Stimulated activated naive CD8-positive, alpha-beta T cell treated with anti-CD3 and anti-CD28 coated beads, Interleukin-15, Interleukin-2, amounts not matched to agents 100 U/mL and 50 U/mL, for 24 hours (primary cell): ENCODE data around the gene NLRP8.
"Not testable (repeated sequence)": the region's sequence is repeated elsewhere in the genome, so short reads cannot be mapped to it uniquely, and the experiment has no call there.

ENCODE experiments used
- ATAC-seq: fragments of 150-1000 bp; cut with Tn5 transposase; one replicate; pipeline ENCODE4 v1.10.0; 2021
- DNase-seq: peaks from one replicate; pipeline ENCODE4 v3.0.0; 2021

Gene NLRP8

DNA sequence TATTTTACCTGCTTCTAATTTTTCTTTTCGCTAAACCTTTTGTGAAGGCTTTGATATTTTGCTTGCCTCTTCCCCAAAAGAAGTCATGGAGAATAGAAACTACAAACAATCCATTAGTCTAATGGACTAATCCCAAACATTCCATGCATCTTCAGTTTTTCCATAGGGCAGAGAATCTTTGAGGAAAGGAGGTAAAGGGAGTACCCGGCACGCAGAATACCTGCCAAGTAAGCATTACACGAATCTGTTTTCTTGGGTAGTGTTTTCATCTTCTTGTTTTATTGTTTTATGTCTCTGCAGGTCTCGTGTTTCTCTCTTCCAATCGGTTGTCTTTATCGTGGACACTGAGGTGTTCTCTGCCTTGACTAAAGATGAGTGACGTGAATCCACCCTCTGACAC, at the start of gene NLRP8:
Gene NLRP8, plus strand, starts transcription at position 301 of the 400 bp plus-strand sequence.
- no peak for ATAC-seq
- no peak for DNase-seq

DNA sequence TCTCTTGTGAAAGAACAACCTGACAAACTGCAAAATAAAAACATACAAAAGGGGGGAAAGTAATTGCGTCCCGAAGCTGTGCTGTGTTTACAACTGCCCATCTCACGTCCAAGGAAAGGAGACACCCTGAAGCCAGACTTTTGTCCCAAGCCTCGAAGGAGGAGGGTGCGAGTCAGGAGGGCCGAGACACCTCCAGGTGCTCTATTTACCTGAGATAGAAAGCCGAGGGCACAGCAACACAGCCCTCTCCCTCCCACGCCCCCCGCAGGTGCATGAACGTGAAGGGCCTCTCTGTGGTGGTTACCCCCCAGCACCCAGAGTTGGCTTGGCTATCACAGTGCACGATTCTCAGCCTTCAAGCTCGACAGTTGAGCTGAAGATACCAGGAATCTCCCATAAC, 48.7 kb upstream of the NLRP8 start:
- DNase-seq (no peak), ATAC-seq (no peak)

DNA sequence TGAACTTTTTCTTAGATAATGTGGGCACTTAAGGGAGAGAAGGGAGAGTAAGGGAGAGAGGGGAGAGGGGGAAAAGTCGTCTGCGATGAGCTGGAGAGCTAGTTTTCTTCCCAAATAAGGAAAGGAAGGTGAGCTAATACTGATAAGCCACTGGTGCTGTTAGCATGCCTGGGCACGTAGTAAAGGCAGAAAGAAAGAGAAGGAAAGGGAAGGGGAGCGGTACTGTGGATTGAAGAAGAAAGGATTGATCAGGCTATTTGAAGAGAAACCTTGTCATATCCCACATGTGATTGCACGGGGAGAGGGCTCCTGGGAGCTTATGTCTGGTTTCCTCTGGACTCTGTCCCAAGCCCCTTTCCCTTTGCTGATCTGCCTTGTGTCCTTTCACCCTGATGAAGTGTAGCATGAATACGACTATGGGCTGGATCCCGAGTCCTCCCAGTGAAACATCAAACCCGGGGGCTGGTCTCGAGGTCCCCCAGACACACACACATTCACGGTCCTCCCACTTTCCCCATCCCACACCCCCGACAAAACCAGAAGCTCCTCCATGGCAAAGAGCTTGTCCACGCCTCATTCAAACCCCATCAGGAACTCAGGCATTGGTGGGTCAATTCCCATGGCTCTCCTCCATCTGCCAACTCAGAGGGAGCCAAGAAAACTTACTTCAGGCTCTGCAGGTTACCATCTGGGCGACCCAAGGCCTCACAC, 46.1 kb upstream of the NLRP8 start:
- ATAC-seq (no peak), DNase-seq (no peak)

DNA sequence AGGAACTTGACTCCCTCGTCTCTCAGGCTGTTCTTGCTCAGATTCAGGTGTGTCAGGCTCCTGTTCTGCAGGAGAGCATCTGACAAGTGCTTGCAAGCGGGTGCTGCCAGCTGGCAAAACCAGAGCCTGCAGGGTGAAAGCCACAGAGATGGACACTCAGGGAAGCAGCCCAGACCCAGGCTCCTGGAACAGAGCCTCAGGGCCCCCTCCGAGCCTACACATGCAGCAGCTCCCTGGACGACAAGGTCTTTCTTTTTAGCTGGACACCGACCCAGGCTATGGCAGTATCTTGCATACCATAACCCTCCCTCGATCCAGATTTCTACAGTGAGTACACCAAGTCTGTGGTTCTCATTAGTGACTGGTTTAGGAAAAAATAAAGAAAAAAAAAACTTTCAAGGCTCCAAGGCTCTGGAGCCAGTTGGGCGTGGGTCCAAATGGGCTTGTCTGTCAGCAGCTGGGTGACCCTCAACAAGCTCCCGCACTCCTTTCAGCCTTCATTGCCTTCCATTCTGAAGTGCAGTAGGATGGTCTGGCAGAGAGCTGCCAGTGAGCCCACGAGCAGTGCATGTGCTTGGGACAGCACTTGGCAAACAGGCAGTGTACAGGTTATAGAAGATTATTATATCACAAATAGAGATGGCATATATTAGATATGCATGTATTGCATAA, 45.4 kb upstream of the NLRP8 start:
- ATAC-seq (no peak), DNase-seq (no peak)

DNA sequence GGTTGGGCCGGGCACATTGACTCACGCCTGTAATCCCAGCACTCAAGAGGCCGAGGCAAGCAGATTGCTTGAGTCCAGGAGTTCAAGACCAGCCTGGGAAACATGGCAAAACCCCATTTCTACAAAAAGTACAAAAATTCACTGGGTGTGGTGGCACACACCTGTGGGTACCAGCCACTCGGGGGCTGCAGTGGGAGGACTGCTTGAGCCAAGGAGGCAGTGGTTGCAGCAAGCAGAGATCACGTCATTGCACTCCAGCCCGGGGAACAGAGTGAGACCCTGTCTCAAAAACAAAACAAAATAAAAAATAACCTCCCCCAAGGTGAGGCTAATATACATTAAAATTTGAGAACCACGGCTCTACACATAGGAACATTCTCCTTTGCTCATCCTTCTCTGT, 40.3 kb upstream of the NLRP8 start:
- DNase-seq (no peak), ATAC-seq (no peak)

DNA sequence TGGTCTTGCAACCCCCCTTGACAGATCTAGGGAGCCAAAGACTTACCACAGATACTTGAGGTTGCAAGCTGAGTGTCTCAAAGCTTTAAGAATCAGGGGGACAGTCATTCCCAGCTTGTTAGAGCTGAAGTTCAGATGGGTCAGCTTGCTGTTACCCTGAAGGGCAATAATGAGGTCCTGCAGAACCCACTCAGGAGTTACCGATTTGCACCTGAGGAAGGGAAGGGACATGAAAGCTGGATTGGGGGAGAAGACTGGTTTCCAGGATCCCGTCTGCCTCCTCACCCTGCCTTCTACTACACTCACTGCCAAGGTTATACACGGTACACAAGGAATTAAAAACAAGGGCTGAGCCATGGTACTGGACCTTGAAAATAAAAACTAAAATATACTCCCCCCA, 39.9 kb upstream of the NLRP8 start:
- DNase-seq = no peak
- no peak for ATAC-seq

DNA sequence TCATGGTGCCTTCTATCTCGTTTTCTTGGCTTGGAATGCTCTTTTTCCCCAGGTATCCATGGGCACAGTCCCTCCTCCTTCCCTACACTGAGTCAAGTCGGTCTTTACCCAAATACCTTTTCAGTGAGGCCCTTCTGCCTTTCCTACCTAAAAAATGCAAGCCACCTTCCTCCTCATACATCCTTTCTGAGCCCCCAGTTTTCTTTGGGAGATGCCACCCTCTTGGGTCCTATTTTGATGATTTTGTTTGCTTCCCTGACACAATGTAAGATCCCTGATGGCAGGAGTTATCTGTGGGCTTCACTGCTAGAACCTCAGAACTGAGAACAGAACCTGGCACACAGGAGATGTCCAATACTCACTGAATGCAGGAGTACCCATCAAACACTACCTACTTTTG, 37.8 kb upstream of the NLRP8 start:
- no peak for DNase-seq

DNA sequence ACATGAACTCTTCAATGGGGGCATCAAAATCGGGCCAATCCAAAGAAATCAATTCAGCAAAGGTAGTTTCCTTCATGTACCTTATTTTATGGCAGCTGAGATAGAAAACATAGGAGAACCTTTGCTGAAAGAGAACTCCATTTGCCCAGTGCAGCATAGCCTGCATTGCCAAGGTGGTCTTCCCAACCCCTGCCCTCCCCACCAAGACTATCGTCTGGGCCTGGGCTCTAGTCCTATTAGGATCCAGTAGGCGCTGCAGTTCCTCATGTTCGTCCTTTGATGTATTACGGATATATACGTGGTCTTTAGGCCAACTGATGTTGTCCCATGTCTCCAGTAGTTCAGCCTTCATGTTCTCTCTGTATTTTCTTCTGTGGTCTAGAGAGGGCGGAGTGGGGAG, 34.7 kb upstream of the NLRP8 start:
- DNase-seq (no peak), ATAC-seq (no peak)

More for the DNA sequence above, 37.8 kb upstream of the NLRP8 start:
- no peak for ATAC-seq

DNA sequence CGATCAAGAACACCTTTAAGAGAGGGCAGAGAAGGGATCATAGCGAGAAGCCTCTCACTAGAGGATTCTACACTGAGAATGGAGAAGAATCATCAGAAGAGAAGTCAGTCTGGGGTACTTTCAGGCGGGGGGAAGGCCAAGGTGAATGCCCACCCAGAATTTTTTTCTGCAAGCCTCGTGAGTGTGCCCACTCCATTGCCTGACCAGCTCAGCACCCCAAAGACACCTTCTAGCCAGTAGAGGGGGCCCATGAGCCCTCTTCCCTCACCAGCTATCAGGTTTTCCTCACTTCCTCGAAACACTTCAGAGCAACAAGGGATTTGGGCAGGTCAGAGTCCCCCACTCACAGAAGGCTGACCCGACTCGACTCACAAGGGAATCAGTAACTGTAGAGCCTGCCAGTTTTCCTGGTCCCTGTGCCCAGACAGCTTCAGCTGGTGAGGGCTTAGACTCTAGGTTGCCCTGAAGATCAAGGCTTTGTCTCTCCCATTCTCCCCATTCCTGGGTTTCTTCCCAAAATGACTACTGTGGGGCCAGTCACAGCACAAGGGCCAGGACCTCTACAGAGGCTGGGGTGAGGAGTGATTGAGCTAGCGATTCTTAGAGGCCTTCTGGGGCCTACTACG, 33.9 kb upstream of the NLRP8 start:
- no peak for ATAC-seq
- no peak for DNase-seq

DNA sequence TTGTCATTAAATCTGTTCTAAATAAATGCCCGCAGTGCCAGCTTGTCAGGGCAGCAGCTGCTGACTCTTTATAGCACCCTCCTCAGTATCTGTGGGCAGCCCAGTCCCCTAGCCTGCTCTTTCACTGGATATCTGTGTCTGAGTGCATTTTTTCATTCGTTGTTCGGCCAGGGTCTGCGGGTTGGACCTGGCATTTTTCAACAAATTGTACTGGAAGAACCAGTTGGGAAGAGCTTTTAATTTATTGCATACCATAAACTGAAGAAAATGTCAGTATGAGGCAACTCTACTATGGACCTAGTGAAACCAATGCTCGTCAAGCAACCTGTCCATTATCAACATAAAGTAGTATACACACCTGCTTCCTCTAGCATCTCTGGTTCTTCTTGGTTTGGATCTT, 24.1 kb upstream of the NLRP8 start:
- ATAC-seq = no peak

DNA sequence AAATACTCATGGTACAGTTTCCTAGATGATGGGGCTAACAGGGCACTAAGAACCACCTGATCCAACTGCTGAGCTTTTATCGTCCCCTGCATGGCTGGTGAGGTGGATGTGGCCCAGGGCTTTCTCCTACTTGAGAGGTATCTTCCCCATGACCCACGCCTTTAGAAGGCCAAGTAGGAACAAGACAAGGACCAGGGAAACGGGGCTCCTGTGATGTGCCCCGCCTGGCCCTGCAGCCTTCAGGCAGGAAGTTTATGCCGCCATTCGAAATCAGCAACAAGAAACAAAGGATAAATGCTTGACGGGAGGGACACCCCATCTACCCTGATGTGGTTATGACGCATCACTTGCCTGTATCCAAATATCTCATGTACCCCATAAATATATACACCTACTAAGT, 19.6 kb upstream of the NLRP8 start:
- no peak for DNase-seq
- ATAC-seq = no peak

More for the DNA sequence above, 24.1 kb upstream of the NLRP8 start:
- no peak for DNase-seq

DNA sequence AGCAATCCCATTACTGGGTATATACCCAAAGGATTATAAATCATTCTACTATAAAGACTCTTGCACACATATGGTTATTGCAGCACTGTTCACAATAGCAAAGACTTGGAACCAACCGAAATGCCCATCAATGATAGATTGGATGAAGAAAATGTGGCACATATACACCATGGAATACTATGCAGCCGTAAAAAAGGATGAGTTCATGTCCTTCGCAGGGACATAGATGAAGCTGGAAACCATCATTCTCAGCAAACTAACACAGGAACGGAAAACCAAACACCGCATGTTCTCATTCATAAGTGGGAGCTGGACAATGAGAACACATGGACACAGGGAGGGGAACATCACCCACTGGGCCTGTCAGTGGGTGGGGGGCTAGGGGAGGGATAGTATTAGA, 18.4 kb upstream of the NLRP8 start:
- not testable (repeated sequence) for DNase-seq, ATAC-seq

DNA sequence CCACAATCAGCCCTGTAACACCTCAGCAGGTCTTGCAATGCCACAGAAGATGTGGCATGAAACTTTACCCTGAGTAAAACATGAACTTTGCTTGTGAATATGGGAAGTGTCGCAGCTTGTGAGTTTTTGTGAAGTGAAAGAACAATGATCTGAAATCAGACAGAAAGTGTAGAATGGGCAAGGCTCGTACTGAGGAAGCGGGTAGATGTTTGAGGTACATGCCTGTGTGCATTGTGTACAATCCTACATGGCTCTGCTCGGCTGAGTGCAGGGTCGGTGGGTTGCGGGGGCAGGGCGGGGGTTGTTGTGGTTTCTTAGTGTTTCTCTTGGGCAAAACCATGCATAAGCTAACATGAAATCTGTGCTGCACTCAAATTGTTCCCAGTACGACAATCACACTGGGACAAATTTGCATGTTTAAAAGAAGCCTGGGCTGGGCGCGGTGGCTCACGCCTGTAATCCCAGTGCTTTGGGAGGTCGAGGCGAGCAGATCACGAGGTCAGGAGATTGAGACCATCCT, 16.6 kb upstream of the NLRP8 start:
- ATAC-seq (no peak), DNase-seq (no peak)

DNA sequence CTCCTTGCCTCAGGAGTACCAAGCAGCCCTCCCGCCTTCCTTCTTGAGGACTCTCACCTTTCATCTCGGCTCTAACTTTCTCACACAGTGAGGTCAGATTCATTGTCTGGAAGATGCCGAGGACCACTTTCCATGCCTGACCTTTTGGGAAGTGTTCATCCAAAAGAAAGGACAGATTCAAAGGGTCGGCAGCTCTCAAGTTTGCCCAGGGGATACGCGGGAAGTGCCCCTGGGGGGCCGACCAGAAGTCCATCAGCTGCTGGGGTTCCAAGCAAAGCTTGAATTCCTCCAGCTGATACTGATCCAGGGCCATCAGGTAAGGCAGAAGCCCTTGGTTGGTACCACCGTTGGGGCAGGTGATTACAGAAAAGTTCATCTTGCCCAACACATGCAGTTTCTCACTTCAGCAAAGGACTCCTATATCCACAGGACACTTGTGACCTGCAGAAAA, 15.7 kb upstream of the NLRP8 start, which contains the start of gene NLRP13:
Gene NLRP13, minus strand, starts transcription at position 401 of the 451 bp plus-strand sequence. Its CDS starts 25 bp downstream, at position 376.
- ATAC-seq (no peak), DNase-seq (no peak)

DNA sequence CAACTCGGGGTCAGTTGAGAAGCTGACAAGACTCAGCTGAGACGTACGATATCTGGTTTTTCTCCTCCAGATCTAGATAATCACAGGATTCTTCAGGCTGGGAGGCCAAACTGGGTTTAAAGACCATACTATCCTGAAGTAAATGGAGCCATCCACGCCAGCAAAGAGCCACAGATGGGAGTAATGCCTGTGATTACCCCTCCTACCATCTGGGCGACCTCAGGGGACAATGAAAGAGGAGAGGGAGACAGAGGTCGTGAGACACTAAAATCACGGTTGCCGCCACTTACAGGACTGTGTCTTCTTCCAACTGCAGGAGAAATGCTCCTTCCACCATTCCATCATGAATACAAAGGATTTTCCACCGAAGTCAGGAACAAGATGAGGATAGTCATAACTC, 12.4 kb upstream of the NLRP8 start:
- no peak for ATAC-seq
- no peak for DNase-seq

DNA sequence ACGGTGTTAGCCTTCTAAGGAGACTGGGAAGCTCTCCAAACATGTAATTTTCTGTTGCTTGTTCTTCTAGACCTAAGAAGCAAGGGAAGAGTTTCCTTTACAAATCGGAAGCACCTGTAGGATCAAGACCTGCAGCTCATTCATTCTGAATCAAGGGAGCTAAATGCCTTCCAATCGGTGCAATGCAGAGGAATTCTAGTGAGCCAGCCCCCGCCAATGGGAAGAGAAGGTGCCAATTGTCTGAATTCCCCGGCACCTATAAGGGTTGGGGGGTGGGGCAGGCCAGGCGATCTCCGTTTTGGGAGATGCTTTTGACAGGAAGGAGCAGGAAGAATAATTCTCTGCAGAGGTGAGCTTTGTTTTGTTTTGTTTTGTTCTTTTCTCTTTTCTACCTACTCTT, 8.4 kb upstream of the NLRP8 start:
- ATAC-seq = no peak
- DNase-seq = no peak

DNA sequence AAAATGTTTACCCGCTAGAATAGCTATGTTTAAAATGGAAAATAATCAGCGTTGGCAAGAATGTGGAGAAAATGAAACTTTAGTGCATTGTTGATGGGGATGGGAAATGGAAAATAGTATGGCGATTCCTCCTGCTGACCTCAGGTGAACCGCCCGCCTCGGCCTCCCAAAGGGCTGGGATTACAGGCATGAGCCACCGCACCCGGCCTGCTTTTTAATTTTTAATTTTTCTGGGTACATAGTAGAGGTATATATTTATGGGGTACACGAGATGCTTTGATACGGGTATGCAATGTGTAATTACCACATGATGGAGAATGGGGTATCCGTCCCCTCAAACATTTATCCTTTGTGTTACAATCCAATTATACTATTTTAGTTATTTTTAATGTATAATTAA, 7.3 kb upstream of the NLRP8 start:
- ATAC-seq (no peak), DNase-seq (no peak)

DNA sequence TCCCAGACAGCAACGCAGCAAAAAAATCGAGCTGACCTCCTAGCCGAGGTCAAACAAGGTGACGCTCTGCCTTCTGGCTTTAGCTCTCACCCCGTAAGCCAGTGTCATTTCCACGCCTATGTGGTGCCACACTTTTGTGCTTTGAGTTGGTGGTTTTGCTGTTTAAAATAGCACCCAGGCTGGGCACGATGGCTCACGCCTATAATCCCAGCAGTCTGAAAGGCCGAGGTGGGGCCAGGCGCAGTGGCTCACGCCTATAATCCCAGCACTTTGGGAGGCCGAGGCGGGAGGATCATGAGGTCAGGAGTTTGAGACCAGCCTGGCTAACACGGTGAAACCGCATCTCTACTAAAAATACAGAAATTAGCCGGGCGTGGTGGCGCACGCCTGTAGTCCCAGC, 2.9 kb downstream of the NLRP8 start:
- not testable (repeated sequence) for DNase-seq, ATAC-seq

DNA sequence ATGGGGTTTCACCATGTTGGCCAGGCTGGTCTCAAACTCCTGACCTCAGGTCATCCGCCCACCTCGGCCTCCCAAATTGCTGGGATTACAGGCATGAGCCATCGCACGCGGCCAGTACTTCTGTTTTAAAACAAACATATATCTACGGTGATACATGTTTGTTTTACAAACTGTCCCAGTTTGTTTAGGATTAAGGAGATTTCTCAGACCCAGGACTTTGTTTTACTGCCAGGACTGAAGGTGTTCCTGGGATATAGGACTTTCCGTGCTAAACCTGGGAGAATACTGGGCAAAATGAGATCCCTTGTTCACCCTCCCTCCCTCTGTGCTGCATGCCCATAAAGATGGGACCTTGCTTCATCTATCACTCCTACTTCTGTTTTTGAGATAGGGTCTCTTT, 8.8 kb downstream of the NLRP8 start:
- ATAC-seq = no peak
- no peak for DNase-seq

DNA sequence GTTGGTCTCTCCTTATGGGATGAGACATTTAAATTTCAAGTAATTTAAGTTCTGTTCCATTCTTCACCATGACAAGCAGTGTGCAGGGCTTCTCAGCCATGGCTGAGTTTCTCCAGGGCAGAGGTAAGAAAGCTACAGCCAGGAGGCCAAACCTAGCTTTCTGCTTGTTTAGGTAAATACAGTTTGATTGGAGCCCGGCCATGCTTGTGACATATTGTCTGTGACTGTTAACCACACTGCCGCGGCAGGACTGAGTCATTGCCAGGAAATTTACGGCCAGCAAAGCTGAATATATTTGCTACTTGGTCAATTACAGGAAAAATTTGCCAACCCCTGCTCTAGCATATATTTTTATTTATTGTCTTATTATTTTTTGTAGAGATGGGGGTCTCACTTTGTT, 10.7 kb downstream of the NLRP8 start:
- ATAC-seq (no peak), DNase-seq (no peak)

DNA sequence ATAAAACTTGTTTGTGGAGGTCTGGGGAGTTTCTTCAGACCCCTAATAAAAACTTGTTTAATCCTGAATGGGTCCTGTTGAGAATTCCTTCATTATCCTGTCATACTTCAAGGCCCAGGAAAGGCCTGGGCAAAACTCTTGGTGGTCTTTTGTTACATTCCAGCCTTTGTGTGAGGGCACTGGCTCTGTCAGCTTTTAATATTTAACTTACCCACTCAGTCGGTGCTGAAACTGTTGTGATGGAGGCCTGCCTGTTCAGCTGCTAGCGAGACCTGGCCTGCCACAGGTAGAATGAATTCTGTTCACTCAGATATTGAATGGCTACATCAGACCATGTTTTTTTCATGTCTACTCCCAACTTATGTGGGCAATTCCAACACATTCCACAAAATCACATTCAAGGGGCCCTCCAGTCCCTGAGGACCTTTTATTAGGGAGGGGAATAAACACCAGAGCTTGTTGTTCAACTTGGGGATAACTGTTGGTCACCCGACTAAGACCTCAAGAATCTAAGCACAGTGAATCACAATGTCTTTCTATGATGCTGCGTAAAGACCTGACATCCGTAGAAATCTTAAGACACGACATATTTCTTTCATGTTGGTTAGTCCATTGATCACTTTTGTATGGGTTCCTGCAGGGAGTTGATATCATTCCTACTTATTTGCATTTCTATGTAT, 12.5 kb downstream of the NLRP8 start:
- ATAC-seq (no peak), DNase-seq (no peak)

DNA sequence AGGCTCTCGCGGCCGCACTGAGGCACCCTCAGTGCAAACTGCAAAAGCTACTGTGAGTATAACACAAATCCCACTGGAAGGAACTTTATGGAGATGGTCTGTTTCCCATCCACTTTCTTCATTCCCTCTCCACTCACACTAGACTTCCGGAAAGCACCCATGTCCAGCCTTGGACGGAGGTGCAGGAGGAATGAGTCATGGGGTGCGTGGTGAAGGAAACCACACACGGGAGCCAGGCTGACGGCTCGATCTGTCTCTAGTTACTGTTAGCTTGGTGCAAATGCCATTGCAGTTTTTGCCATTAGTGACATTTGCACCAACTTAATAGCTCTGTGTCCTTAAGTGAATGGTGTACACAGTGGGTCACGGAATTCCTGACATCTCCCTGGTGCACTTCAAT, 14.6 kb downstream of the NLRP8 start:
- DNase-seq (no peak), ATAC-seq (no peak)

DNA sequence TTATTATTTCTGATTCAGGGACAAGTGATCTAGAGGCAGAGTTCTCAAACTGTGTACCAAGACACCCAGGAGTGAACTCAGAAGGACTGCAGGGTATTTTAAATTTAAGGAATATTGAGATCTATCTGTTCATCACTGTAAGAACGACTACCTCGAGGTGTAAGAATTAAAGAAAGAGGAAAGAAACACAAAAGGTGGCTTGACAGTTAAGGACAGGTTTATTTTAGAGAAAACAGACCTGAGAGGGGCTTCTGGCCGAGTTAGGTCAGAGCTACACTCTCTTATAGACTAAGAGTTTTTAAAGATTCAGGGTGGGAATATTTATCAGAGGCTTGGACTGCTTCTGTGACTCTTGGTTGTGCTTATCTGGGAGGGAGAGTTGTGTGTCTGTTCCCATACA, 26.4 kb downstream of the NLRP8 start:
- no peak for DNase-seq
- ATAC-seq = no peak
